ENCODE results near the gene NKAIN2.
"Not testable (repeated sequence)": the region's sequence is repeated elsewhere in the genome, so short reads cannot be mapped to it uniquely, and the experiment has no call there.

Gene NKAIN2

DNA sequence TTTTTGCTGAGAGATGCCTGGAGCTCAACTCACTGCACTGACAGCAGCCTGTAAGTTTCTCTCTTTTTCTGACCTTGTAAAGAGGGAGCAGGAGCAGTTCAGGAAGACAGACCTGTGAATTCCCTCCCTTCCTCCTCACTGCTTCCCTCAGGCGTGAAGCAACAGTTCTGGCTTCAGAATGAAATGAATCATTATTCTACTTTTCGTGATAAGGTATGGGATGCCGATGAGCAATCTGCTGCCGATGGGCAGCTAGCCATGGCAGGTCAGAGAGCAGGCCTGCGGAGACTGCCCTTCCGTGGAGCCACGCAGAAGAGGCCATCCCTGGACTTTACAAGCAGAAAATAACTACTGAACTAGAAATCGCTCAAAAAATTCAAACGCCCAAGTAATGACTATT lies 732.1 kb downstream of the NKAIN2 start:
- Mint-ChIP-seq H3K36me3 (ENCODE audit: low read depth) (no peaks in the 10 kb centered on the region), H3K27ac (no peak overlapping the region)
- no peak for DNase-seq

DNA sequence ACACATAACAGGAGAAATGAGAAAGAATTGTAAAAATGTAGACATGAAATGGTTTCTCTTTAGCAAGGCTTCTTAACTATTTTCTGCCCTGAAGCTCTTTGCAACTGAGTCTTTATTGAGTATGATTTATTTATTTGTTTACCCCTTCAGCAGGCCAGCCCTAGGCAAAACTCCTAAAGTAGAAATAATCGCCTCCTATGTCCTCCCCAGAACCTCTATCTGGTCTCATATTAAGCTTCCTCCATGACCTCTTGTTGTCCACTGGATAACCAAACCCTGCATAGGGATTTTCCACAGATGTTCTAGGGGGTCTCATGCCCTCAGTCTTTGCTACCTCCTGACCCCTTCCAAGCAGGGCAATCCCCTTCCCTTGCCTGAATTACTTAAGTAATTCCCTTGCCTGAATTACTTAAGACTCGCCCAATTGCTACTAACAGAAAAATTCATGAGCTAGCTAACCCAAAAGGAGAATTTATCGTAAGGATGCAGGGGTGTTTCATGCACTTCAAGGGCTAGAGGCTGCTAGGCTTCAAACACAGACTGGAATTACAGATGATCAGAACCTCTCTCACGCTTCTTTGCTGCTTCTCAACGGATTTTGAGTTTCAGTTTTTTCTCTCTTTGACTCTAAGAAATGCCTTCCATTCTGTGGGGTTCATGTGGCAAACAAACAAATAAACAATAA lies 732.6 kb downstream of the NKAIN2 start:
- Mint-ChIP-seq H3K4me1 (ENCODE audit: low read depth) (no peaks in the 10 kb centered on the region), H3K27ac (no peak overlapping the region), H3K36me3 (ENCODE audit: low read depth) (no peaks in the 10 kb centered on the region), H3K9me3 (no peaks in the 10 kb centered on the region), H3K27me3 (no peaks in the 10 kb centered on the region), H3K4me3 (no peak overlapping the region)
- DNase-seq = no peak

More for the DNA sequence above, 732.1 kb downstream of the NKAIN2 start:
- H3K27me3 Mint-ChIP-seq = no peaks in the 10 kb centered on the region
- H3K9me3 Mint-ChIP-seq = no peaks in the 10 kb centered on the region
- H3K4me1 Mint-ChIP-seq (ENCODE audit: low read depth) = no peaks in the 10 kb centered on the region
- H3K4me3 Mint-ChIP-seq = no peak overlapping the region

DNA sequence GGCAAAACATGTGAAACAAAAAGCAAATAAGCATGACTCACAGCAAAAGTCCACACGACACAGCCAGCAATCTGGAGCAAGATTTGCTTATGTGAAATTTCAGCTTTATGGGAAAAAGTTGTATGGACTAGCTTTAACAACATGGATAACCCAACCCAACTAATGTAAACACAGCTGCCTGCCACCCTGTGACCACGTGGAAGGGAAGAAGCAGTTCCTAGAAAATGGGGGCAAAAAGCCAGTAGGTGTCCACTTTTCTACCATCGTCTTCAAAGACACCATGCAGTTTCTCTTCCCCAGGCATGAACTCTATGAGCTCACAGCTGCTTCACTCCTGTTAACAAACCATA lies 733.2 kb downstream of the NKAIN2 start:
- no peaks in the 10 kb centered on the region for H3K4me1 Mint-ChIP-seq (ENCODE audit: low read depth)
- no peaks in the 10 kb centered on the region for H3K36me3 Mint-ChIP-seq (ENCODE audit: low read depth)
- no peak overlapping the region for H3K4me3 Mint-ChIP-seq
- no peak for DNase-seq
- no peaks in the 10 kb centered on the region for H3K27me3 Mint-ChIP-seq
- H3K27ac Mint-ChIP-seq = no peak overlapping the region
- no peaks in the 10 kb centered on the region for H3K9me3 Mint-ChIP-seq

DNA sequence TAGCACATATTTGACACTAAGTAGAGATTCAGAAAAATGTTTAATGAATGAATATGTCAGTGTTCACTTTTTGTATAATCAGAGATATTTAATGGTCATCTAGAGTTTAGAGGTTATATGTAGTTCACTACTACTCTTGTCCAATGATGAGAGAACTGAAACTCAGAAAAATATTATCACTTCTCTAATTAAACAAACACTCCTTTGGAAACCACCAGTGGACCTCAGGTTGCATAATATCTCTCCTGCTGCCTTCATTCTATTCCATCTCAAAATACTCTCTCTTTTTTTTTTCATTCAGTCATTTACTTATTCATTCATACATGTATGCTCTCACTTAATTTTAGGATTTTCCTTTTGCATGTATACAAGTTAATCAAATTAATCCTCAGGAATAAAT lies 735.4 kb downstream of the NKAIN2 start:
- Mint-ChIP-seq H3K4me1 (ENCODE audit: low read depth) (no peaks in the 10 kb centered on the region), H3K27me3 (no peaks in the 10 kb centered on the region), H3K36me3 (ENCODE audit: low read depth) (no peaks in the 10 kb centered on the region), H3K9me3 (no peaks in the 10 kb centered on the region), H3K4me3 (no peak overlapping the region), H3K27ac (no peak overlapping the region)
- DNase-seq = no peak

DNA sequence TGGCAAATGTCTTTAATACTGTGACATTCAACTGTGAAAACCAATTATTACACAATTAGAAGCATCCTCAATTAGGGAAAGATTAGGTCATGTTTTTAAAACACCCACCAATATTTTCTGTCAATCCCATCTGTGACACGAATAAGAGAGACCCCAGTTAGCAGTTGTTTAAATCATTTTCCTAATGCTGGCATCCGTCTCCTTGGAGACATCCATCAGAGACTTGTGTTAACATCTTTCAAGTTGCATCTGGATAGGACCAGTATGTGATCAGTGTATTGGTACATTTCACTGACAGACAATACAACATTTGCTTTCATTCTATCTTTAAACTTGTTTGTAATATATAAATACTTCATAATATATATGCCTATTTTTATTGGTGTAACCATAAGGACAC lies 737.9 kb downstream of the NKAIN2 start:
- H3K27ac Mint-ChIP-seq = no peak overlapping the region
- H3K27me3 Mint-ChIP-seq = no peaks in the 10 kb centered on the region
- H3K4me1 Mint-ChIP-seq (ENCODE audit: low read depth) = no peaks in the 10 kb centered on the region
- H3K4me3 Mint-ChIP-seq = no peak overlapping the region
- no peaks in the 10 kb centered on the region for H3K9me3 Mint-ChIP-seq
- no peak for DNase-seq
- H3K36me3 Mint-ChIP-seq (ENCODE audit: low read depth) = no peaks in the 10 kb centered on the region

DNA sequence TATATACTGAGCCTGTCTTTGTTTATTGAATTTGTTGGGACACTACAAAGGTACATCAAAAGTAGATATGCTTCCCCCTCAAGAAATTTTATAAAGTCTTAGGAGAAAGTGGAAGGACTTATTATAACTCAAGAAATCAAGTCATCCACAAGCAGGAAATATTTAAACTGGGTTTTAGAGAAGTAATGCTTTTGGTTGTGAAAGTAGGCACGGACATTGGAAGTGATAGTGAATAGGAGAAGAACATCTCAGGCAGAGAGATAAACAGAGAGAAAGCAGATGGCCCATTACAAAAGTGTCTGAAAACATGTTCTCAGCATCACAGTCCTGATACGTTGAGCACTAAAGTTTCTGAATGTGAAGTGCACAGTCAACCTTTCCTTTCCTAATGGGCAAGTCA lies 742.9 kb downstream of the NKAIN2 start:
- H3K4me3 Mint-ChIP-seq = no peak overlapping the region
- no peaks in the 10 kb centered on the region for H3K9me3 Mint-ChIP-seq
- no peaks in the 10 kb centered on the region for H3K36me3 Mint-ChIP-seq (ENCODE audit: low read depth)
- no peaks in the 10 kb centered on the region for H3K27me3 Mint-ChIP-seq
- DNase-seq = no peak
- H3K27ac Mint-ChIP-seq = no peak overlapping the region
- H3K4me1 Mint-ChIP-seq (ENCODE audit: low read depth) = no peaks in the 10 kb centered on the region

DNA sequence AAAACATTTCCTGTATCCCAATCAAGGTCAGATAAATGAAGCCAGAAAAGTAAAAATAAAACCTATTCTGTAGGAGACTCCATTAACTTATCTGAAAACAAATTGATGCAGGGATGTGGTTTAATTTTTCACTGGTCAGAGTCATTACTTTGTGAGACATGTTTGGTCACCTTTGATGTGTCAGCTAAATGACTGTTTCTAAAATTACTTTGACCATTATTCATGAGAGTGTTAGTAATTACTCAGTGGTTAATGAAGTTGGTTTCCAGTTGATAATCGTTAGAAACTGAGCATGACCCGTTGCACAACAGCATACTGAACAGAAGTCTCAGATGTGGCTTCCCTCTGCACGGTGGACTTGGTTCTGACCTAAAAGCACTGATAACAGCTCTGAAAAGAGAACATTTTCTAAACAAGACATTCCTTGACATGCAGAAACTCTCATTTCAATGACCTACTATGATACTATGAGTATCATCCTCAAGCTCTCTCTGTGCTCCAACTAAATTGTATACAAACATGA lies 748.1 kb downstream of the NKAIN2 start:
- no peaks in the 10 kb centered on the region for H3K36me3 Mint-ChIP-seq (ENCODE audit: low read depth)
- no peaks in the 10 kb centered on the region for H3K27me3 Mint-ChIP-seq
- H3K4me3 Mint-ChIP-seq = no peak overlapping the region
- no peaks in the 10 kb centered on the region for H3K4me1 Mint-ChIP-seq (ENCODE audit: low read depth)
- no peak for DNase-seq
- no peaks in the 10 kb centered on the region for H3K9me3 Mint-ChIP-seq
- no peak overlapping the region for H3K27ac Mint-ChIP-seq

DNA sequence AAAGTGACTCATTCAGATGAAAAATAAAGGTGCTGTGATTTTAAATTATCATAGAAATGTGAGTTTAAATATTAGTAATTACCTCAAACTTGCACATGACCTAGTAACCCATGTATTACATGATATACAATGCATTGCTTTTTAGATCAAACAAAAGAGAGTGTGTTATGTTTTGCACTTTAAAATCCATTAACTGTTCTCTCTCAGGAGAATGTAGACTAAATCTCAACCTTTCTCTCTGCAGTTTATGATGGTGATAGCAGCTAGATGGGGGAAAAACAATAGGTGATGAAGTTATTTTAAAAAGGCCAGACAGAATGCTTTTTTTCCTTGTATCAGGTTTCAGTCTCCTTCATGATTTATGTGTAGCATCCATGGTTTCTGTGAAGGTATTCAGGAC lies 754.2 kb downstream of the NKAIN2 start:
- H3K4me3 Mint-ChIP-seq = no peak overlapping the region
- DNase-seq = no peak
- H3K27ac Mint-ChIP-seq = no peak overlapping the region
- H3K36me3 Mint-ChIP-seq (ENCODE audit: low read depth) = no peaks in the 10 kb centered on the region
- peaks cover 3% of the 10 kb centered on the region for H3K9me3 Mint-ChIP-seq
- no peaks in the 10 kb centered on the region for H3K27me3 Mint-ChIP-seq
- no peaks in the 10 kb centered on the region for H3K4me1 Mint-ChIP-seq (ENCODE audit: low read depth)

DNA sequence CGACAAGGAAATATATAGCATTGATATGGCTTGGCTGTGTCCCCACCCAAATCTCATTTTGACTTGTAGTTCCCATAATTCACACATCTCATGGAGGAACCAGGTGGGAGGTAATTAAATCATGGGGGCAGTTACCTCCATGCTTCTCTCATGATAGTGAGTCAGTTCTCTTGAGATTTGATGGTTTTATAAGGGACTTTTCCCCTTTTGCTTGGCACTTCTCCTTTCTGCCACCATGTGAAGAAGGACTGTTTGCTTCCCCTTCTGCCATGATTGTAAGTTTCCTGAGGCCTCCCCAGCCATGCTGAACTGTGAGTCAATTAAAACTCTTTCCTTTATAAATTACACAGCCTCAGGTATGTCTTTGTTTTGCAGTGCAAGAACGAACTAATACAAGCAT lies 756.4 kb downstream of the NKAIN2 start:
- not testable (repeated sequence) for H3K4me3 Mint-ChIP-seq; H3K4me1 Mint-ChIP-seq (ENCODE audit: low read depth); H3K9me3 Mint-ChIP-seq; H3K27ac Mint-ChIP-seq; DNase-seq; H3K36me3 Mint-ChIP-seq (ENCODE audit: low read depth); H3K27me3 Mint-ChIP-seq

DNA sequence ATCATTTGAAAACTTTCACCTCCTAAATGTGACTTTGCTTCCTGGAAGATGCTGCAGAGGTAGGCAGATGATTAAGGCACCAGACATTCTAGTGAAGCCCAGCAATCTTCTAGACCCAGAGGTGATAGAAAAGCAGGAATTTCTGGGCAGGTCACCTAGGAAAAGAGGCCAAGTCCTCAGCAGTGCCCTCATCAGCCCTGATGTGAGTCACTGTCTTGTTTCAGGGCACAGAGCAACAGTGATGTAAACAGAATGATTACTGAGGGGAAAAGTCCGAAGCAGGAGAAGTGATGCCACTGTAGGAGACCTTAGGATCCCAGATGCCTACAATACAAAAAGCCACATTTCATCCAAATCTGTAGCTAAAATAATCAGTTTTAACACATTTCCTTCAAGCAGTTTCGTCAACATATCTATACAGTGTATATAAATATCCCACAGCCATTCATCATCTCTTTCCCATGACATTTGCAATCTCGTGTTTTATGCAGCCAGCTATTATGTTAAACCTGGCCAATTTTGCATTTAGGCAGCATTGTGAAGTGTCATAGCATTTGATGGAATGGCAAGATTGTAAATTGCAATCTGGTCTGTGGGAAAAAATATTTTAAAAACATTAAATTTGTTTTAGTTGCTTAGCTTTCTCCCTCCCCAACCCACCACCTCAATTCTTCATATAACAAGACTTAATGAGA lies 757.4 kb downstream of the NKAIN2 start:
- Mint-ChIP-seq H3K36me3 (ENCODE audit: low read depth) (no peaks in the 10 kb centered on the region), H3K9me3 (peaks cover 8% of the 10 kb centered on the region), H3K4me3 (no peak overlapping the region), H3K27me3 (no peaks in the 10 kb centered on the region), H3K4me1 (ENCODE audit: low read depth) (no peaks in the 10 kb centered on the region), H3K27ac (no peak overlapping the region)
- no peak for DNase-seq

DNA sequence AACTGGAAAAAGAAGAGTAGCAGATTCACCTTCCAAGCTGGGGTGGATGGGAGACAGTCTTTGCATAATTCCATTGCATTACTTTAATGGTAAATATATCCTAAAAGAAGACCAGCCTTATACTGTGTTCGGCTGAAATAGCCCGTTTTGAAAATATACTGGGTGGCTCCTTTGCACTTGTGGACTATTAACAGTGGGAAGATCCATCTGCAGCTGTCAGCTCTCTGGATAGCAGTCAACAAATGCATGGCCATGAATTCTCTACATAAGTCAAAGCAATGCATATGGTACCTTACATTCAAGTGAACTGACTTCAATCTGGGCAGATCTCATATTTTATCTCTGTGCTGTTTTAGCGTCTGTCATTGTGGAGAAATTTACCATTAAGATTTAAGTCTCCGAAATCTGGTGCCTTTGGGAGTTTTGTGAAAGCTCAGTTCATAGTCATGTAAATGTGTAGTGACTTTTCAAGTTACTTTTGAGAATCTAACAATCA lies 758.0 kb downstream of the NKAIN2 start:
- Mint-ChIP-seq H3K27ac (no peak overlapping the region), H3K36me3 (ENCODE audit: low read depth) (no peaks in the 10 kb centered on the region), H3K9me3 (peaks cover 8% of the 10 kb centered on the region), H3K4me3 (no peak overlapping the region), H3K4me1 (ENCODE audit: low read depth) (no peaks in the 10 kb centered on the region), H3K27me3 (no peaks in the 10 kb centered on the region)
- DNase-seq = no peak

DNA sequence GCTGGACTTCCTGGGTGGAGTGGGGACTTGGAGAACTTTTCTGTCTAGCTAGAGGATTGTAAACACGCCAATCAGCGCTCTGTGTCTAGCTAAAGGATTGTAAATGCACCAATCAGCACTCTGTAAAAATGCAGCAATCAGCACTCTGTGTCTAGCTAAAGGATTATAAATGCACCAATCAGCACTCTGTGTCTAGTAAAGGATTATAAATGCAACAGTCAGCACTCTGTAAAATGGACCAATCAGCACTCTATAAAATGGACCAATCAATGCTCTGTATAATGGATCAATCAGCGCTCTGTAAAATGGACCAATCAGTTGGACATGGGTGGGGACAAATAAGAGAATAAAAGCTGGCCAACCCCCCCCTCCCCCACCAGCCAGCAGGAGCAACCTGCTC lies 760.5 kb downstream of the NKAIN2 start:
- H3K4me1 Mint-ChIP-seq (ENCODE audit: low read depth); H3K4me3 Mint-ChIP-seq; H3K36me3 Mint-ChIP-seq (ENCODE audit: low read depth); DNase-seq; H3K27me3 Mint-ChIP-seq; H3K9me3 Mint-ChIP-seq; H3K27ac Mint-ChIP-seq: not testable (repeated sequence)

DNA sequence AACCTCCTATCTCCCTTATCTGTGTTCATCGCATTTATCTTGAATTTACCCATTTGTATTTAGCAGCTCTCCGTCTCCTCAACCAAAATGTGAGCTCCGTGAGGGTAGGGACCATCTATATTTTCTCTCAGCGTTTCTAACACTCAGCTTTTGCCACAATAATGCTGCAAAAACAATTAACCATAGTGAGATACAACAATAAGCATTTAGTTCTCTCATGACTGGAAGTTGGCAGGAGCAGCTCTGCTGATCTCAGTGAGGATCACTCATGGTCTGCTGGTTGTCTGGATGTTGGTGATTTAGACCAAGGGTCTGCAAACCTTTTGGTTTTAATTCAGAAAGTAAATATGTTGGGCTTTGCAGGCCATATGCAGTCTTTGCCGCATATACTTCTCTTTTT lies 763.7 kb downstream of the NKAIN2 start:
- Mint-ChIP-seq H3K36me3 (ENCODE audit: low read depth) (no peaks in the 10 kb centered on the region), H3K4me3 (no peak overlapping the region), H3K9me3 (peaks cover 16% of the 10 kb centered on the region), H3K27me3 (no peaks in the 10 kb centered on the region), H3K27ac (no peak overlapping the region), H3K4me1 (ENCODE audit: low read depth) (no peaks in the 10 kb centered on the region)
- no peak for DNase-seq

DNA sequence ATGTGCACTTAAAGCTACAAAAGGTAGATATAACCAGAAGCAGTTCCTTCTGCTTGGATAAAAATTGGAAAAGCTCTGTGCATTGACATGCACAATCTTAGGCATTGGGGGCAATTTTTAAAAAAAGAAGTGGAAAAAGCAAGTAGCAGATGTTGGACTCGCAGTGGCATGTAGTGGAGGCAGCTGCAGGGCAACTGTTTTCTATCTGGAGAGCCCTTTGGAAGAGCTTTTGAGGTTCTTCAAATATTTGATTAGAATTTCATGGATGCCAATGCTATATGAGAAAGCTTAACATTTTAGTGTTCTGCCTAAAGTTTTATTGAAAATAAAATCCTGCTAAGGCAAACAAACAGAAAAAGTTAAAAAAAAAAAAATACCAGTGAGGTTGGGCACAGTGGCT lies 770.3 kb downstream of the NKAIN2 start:
- Mint-ChIP-seq H3K4me3 (no peak overlapping the region), H3K9me3 (peaks cover 13% of the 10 kb centered on the region), H3K4me1 (ENCODE audit: low read depth) (no peaks in the 10 kb centered on the region), H3K36me3 (ENCODE audit: low read depth) (no peaks in the 10 kb centered on the region), H3K27me3 (no peaks in the 10 kb centered on the region), H3K27ac (no peak overlapping the region)
- DNase-seq = no peak

DNA sequence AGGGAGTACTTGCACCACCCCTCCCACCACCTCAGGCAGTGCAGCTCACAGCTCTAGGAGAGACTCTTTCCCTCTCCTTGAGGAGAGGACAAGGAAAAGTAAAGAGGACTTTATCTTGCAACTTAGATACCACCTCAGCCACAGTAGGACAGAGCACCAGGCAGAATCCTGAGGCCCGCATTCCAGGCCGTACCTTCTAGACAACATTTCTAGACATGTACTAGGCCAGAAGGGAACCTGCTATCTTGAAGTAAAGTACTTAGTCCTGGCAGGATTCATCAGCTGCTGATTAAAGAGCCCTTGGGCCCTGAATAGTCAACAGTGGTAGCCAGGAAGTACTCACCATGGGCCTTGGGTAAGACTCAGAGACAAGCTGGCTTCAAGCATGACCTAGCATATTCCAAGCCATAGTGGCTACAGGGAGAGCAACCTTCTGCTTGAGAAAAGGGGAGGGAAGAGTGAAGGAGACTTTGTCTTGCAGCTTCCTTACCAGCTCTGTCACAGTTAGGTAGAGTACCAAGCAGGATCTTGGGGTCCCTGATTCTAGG lies 774.1 kb downstream of the NKAIN2 start:
- Mint-ChIP-seq H3K4me1 (ENCODE audit: low read depth) (no peaks in the 10 kb centered on the region), H3K9me3 (peaks cover 3% of the 10 kb centered on the region), H3K36me3 (ENCODE audit: low read depth) (no peaks in the 10 kb centered on the region), H3K27me3 (no peaks in the 10 kb centered on the region), H3K4me3 (no peak overlapping the region), H3K27ac (no peak overlapping the region)
- DNase-seq = no peak
